Mesodermal cell (in vitro differentiated cells): ENCODE measurements around the gene ATIC.
"Not testable (repeated sequence)": the region's sequence is repeated elsewhere in the genome, so short reads cannot be mapped to it uniquely, and the experiment has no call there.

Experiments used
- H3K27ac ChIP-seq: 2 replicates; pipeline ENCODE4 v1.7.0; 2013; ENCODE audit warnings: mild to moderate bottlenecking, low read depth, low read length, moderate library complexity; ENCODE audit not compliant: severe bottlenecking
- H3K36me3 ChIP-seq: 2 replicates; pipeline ENCODE4 v1.7.1; 2013; ENCODE audit warnings: mild to moderate bottlenecking, low read length, moderate library complexity; ENCODE audit not compliant: control insufficient read depth, insufficient read depth
- H3K4me1 ChIP-seq: one replicate; pipeline ENCODE4 v1.7.1; 2013; ENCODE audit warnings: mild to moderate bottlenecking, low read length; ENCODE audit not compliant: insufficient read depth, control insufficient read depth, poor library complexity, severe bottlenecking
- H3K4me3 ChIP-seq: 2 replicates; pipeline ENCODE4 v1.7.0; 2013; ENCODE audit warnings: low read length, control low read depth, mild to moderate bottlenecking; ENCODE audit not compliant: insufficient read depth, poor library complexity, severe bottlenecking; ENCODE audit errors: extremely low read depth
- H3K9me3 ChIP-seq: 2 replicates; pipeline ENCODE4 v1.7.1; 2013; ENCODE audit warnings: mild to moderate bottlenecking, low read length, moderate library complexity; ENCODE audit not compliant: control insufficient read depth
- WGBS, 2 experiments: methylation state at CpG; one replicate each; pipeline ENCODE4 v1.1.5; 2013; ENCODE audit warnings: missing lambda C conversion rate in 2 of 2; ENCODE audit not compliant: insufficient coverage in 2 of 2; 5-methylcytosine and 5-hydroxymethylcytosine counted together

Gene ATIC

DNA sequence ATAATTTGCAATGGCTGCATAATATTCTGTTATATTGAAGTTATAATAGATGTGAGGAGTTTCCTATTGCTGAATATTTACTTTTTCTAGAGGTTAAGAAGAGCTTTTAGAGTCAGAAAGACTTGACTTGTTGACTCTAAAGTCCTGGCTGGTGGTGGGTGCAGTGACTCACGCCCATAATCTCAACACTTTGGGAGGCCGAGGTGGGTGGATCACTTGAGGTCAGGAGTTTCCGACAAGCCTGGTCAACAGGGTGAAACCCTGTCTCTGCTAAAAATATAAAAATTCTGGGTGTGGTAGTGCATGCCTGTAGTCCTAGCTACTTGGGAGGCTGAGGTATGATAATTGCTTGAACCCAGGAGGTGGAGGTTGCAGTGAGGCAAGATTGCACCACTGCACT is 33.9 kb upstream of the ATIC start:
- H3K4me1 ChIP-seq = no peaks in the 10 kb centered on the region
- 74 to 87% methylated on average over 3 of the region's 3 CpGs for WGBS, 2 experiments
- no peak overlapping the region for H3K27ac ChIP-seq
- H3K4me3 ChIP-seq = no peak overlapping the region
- H3K9me3 ChIP-seq = no peaks in the 10 kb centered on the region
- H3K36me3 ChIP-seq = no peaks in the 10 kb centered on the region

DNA sequence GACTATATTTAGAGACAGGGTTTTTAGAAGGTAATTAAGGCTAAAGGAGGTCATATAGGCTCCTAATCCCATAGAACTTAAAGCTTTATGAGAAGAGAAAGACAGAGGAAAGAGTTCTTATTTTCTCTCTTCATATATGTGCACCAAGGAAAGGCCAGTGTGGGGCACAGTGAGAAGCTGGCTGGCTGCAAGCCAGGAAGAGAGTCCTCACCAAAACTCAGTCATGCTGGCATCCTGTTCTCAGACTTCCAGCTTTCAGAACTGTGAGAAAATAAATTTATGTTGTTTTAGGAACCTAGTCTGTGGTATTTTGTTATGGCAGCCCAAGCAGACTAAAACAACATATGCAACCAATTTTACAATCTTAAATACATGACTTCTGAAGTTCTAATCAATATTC is 31.5 kb upstream of the ATIC start:
- H3K4me1 ChIP-seq = no peaks in the 10 kb centered on the region
- H3K36me3 ChIP-seq = no peaks in the 10 kb centered on the region
- no peak overlapping the region for H3K27ac ChIP-seq
- no peaks in the 10 kb centered on the region for H3K9me3 ChIP-seq
- no peak overlapping the region for H3K4me3 ChIP-seq

DNA sequence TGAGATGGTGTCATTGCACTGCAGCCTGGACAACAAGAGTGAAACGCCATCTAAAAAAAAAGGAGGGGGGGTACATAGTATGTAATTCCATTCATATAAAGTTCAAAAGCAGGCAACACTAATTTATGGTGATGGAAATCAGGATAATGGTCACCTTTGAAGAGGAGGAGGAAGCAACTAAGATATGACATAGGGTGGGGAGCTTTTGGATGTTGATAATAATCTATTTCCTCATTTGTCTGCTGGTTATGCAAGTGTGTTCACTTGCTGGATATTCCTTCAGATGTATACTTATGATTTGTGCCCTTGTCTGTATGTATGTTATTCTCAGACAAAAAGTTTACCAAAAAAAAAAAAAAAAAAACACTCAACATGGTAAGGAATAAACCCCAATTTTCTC is 28.6 kb upstream of the ATIC start:
- WGBS, 2 experiments = no CpG with 5 or more reads among the region's 1 CpG
- Histone ChIP-seq H3K27ac (no peak overlapping the region), H3K36me3 (no peaks in the 10 kb centered on the region), H3K4me1 (no peaks in the 10 kb centered on the region), H3K9me3 (no peaks in the 10 kb centered on the region), H3K4me3 (no peak overlapping the region)

DNA sequence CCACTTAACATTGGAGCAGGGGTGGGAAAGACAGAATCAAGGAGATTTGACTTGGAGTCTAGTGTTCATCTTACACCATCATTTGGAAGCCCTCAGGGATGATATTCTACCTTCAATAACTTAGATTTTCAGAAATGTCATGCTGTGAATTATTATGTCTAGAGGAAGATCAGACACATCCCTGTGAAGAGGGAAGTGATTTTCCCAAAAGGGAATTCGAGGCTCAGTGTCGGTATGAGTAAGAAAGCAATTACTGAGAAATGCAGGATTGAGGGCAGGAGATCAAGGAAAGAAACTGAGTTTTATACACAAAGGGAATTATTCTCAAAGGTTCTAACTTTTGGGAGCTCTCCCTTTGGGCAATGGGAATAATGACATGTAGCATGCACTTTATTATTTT is 25.6 kb upstream of the ATIC start:
- no peak overlapping the region for H3K4me3 ChIP-seq
- no peak overlapping the region for H3K27ac ChIP-seq
- no peaks in the 10 kb centered on the region for H3K9me3 ChIP-seq
- 95 to 100% methylated on average over 2 of the region's 2 CpGs for WGBS, 2 experiments
- H3K36me3 ChIP-seq = no peaks in the 10 kb centered on the region
- H3K4me1 ChIP-seq = no peaks in the 10 kb centered on the region

DNA sequence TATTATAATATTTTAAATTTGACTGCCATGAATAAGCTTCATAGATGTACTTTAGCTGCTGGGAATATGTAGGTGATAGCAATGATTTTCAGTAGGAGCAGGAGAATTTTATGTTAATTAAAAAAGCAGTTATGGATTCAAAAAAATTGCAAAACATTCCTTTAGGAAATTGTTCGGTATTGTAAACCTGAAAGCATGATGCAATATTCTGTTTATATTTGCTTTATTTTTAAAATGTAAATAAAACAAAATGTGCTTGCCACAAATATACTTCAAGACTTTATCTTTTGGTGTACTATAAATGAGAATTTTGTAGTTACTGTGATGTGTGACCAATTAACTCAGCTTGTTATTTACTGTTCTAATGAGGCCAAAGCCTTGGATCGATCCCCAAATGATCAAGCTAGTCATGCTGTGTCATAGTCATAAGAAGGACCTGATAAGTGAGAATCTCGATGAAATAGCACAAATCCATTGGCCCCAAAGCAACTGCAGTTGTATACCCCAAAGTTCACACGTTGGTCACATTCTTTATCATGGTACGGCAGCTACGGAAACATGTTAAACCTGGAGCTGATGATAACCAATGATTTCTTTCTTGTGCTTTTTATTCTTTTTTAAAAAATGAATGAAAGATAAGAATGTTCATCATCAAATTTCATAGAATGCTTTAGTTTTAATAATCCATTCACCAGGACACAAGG is 23.6 kb upstream of the ATIC start:
- no peaks in the 10 kb centered on the region for H3K9me3 ChIP-seq
- no peak overlapping the region for H3K27ac ChIP-seq
- H3K4me3 ChIP-seq = no peak overlapping the region
- H3K36me3 ChIP-seq = no peaks in the 10 kb centered on the region
- WGBS, 2 experiments = 98 to 100% methylated on average over 3 to 5 of the region's 6 CpGs
- H3K4me1 ChIP-seq = no peaks in the 10 kb centered on the region

DNA sequence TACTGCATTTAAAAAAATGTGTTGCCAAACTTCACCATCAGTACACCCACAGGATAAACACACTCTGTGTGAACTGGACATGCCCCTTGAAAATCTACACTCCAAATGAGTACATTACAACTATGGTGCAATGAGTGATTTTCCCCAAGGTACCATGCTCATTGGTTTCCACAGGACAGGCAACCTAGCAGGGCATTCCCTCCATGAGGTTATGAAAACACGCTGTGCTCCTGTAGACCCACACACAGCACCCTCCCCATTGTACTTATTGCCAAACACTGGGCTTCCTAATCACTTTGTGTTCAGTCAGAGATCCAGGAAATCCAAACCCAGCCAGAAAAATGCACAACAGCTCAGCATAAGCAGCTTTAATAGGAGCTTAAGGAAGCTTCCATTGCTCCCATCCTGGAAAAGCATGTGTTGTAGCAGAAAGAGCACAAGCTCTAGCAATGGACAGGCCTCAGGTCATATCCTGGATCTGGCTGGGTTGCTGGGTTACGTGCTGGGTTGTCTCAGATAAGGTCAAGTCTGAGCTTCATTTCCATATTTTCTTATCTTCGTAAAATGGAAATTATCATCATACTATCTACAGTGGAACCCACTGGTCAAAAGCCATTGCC is 20.8 kb upstream of the ATIC start:
- no peaks in the 10 kb centered on the region for H3K4me1 ChIP-seq
- no peaks in the 10 kb centered on the region for H3K36me3 ChIP-seq
- H3K4me3 ChIP-seq = no peak overlapping the region
- H3K9me3 ChIP-seq = no peaks in the 10 kb centered on the region
- WGBS, 2 experiments = 82 to 86% methylated on average over 1 to 2 of the region's 3 CpGs
- no peak overlapping the region for H3K27ac ChIP-seq

DNA sequence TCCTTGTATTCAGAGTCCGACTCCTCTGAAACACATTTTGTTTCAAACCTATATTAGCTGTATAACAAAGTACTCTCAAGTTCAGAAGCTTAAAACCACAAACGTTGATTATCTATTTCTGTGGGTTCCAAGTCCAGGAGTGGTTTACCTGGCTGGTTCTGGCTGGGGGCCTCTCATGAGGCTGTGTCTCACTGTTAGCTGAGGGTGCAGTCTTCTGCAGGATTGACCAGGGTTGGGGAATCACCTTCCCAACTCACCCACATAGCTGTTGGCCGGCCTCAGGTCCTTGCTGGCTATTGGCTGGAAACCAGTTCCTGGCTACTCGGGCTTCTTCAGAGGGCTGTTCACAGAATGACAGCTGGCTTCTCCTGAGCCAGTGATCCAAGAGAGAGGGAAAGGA is 18.0 kb upstream of the ATIC start:
- WGBS, 2 experiments = 90% methylated on average over 2 of the region's 4 CpGs; no CpG with 5 or more reads in 1 of the 2 experiments
- Histone ChIP-seq H3K4me3 (no peak overlapping the region), H3K4me1 (no peaks in the 10 kb centered on the region), H3K27ac (no peak overlapping the region), H3K9me3 (no peaks in the 10 kb centered on the region), H3K36me3 (no peaks in the 10 kb centered on the region)

DNA sequence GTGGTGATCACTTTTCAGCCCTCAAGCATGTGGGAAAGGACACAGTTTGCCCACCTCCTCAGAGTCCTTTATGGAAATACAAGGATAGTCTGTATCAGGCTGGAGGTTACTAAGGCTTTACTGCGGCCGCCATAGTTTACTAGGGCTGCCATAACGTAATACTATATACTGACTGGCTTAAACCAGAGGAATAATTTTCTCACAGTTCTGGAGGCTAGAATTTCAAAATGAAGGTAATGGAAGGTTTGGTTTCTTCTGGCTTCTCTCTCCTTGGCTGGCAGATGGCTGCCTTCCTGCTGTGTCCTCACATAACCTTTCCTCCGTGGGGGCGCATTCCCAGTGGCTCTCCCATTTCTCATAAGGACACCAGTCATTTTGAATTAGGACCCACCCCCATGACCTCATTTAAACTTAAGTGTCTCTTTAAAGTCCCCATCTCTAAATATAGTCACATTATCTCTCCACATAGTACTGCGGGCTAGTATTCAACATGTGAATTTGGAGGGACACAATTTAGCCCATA is 12.5 kb upstream of the ATIC start:
- no peak overlapping the region for H3K4me3 ChIP-seq
- H3K4me1 ChIP-seq = no peaks in the 10 kb centered on the region
- H3K36me3 ChIP-seq = no peaks in the 10 kb centered on the region
- H3K27ac ChIP-seq = no peak overlapping the region
- H3K9me3 ChIP-seq = no peaks in the 10 kb centered on the region
- WGBS, 2 experiments = 76 to 89% methylated on average over 2 to 4 of the region's 6 CpGs

DNA sequence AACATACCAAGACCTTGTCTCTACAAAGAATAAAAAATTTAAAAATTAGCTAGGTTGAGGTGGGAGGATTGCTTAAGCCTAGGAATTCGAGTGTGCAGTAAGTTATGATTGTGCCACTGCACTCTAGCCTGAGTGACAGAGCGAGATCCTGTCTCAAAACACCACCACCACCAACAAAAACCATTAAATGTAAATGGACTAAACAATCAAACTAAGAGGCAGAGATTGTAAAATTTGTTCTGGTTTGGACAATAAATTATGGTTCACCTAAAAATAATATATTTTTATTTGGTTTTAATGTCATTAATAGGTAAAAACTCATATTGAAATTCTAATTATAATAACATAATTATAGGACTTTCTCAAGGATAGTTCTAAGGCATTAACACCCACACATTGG is 9.9 kb upstream of the ATIC start:
- Histone ChIP-seq H3K9me3 (no peaks in the 10 kb centered on the region), H3K36me3 (no peaks in the 10 kb centered on the region), H3K4me1 (no peaks in the 10 kb centered on the region), H3K4me3 (no peak overlapping the region), H3K27ac (no peak overlapping the region)
- no CpG with 5 or more reads among the region's 2 CpGs for WGBS, 2 experiments

DNA sequence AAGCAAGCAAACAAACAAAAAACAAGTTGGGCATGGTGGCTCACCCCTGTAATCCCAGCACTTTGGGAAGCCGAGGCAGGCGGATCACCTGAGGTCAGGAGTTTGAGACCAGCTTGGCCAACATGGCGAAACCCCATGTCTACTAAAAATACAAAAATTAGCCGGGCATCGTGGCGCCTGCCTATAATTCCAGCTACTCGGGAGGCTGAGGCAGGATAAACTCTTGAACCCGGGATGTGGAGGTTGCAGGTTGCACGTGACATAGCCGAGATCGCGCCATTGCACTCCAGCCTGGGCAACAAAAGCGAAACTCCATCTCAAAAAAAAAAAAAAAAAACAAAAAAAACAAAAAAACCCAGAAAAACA is 617 bp upstream of the ATIC start:
- H3K9me3 ChIP-seq, H3K4me1 ChIP-seq: not testable (repeated sequence)
- H3K27ac ChIP-seq = peak overlapping the region; percentile 73
- peak overlapping the region; percentile 64 for H3K4me3 ChIP-seq
- H3K36me3 ChIP-seq = peaks cover 35% of the 10 kb centered on the region
- WGBS, 2 experiments = 92 to 96% methylated on average over 7 to 8 of the region's 13 CpGs

DNA sequence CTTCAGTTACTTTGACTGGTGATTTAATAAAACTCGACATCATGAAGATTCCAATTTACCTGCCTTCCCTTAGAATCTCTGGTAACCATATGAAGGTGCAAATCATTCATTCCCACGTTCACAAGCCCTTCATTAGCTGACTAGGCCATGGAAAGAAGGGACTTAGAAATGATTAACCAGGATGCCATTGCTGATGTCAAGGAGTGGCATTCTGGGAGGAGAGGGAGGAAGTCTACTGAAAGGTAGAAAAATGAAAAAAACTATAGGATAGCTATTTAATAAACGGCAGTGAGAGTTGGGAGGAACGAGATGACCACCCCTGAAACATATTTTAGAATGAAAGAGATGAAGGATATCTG is 1.4 kb downstream of the ATIC start:
- H3K4me3 ChIP-seq = peak overlapping the region; percentile 8
- H3K9me3 ChIP-seq = no peaks in the 10 kb centered on the region
- no peak overlapping the region for H3K27ac ChIP-seq
- 90 to 93% methylated on average over 3 to 4 of the region's 4 CpGs for WGBS, 2 experiments
- H3K36me3 ChIP-seq = peaks cover 52% of the 10 kb centered on the region
- peaks cover 5% of the 10 kb centered on the region for H3K4me1 ChIP-seq
